Right lobe of liver (tissue), 6 donors: ENCODE data around the gene CDH4. TPM values are rescaled to one million over a fixed set of nuclear protein-coding genes. Genes with fewer than 3 reads are reported as not detected.

ENCODE experiments used
- ATAC-seq, 4 donors: fragments of 200-7000 bp; cut with Tn5 transposase; one replicate each; pipeline ENCODE4 v1.9.1; 2020; ENCODE audit warnings: mild to moderate bottlenecking in 4 of 4, moderate library complexity in 4 of 4
- DNase-seq, 3 donors: peaks; one replicate each; pipeline ENCODE4 v3.0.0-alpha.2; 2020
- H3K27ac ChIP-seq, 3 donors: fragments of 200-600 bp; one replicate each; pipeline ENCODE4 v1.8.0; 2022
- H3K27me3 ChIP-seq, 2 donors: fragments of 200-600 bp; one replicate each; pipeline ENCODE4 v1.8.0; 2022
- H3K36me3 ChIP-seq, 4 donors: fragments of 200-600 bp; sonication (generic) in 1 of 4; one replicate each; pipeline versions ENCODE4 v1.5.1 to v1.8.0; 2017 to 2022; ENCODE audit warnings: control low read depth in 1 of 4
- H3K4me1 ChIP-seq, 4 donors: fragments of 200-600 bp; sonication (generic) in 1 of 4; one replicate each; pipeline versions ENCODE4 v1.5.1 to v1.8.0; 2017 to 2022; ENCODE audit warnings: control low read depth in 1 of 4
- H3K4me3 ChIP-seq, 3 donors: fragments of 200-600 bp; one replicate each; pipeline ENCODE4 v1.8.0; 2022
- H3K9me3 ChIP-seq, 4 donors: fragments of 200-600 bp; sonication (generic) in 1 of 4; one replicate each; pipeline versions ENCODE4 v1.5.1 to v1.8.0; 2017 to 2022; ENCODE audit warnings: control low read depth in 1 of 4
- CTCF ChIP-seq, 4 donors: fragments of 200-600 bp in 3 of 4; fragments of 450-650 bp in 1 of 4; IDR thresholded peaks; one replicate each; pipeline versions ENCODE4 v1.5.1 to v1.8.0; 2016 to 2022; ENCODE audit warnings: antibody characterized with exemption in 4 of 4, mild to moderate bottlenecking in 2 of 4
- POLR2A ChIP-seq: fragments of 450-650 bp; IDR thresholded peaks from one replicate; pipeline ENCODE4 v1.6.1; 2017; ENCODE audit warnings: antibody characterized with exemption, mild to moderate bottlenecking
- WGBS: methylation state at CpG from one replicate; pipeline ENCODE4 v1.1.6; 2018; ENCODE audit warnings: low coverage, low lambda C conversion rate; ENCODE audit not compliant: insufficient coverage; ENCODE audit errors: missing lambda C conversion rate; 5-methylcytosine and 5-hydroxymethylcytosine counted together
- intact Hi-C, 2 donors: fragments of 100-400 bp; cut with DNase I; formaldehyde crosslinking; loops; one replicate each; pipeline versions ENCODE4 v1.11.2 to v1.14.1; 2022
- total RNA-seq, 6 experiments: library from RNA; depleted of rRNA in 2 of 6; stranded (reverse); fragments of >200 nt in 2 of 6; fragmentation: NEBNext Ultra II Directional in 3 of 6; extraction: Animal tissue kit (Norgen Biotek cat#: 25700) in 3 of 6; gene quantifications; one replicate each; pipeline versions ENCODE4 v1.1.0 to v1.2.4, GENCODE V29; 2016 to 2023
- donor health status: DM: no; HTN: yes; CAD: no.
- donor health status: DM: no; HTN: no; CAD: no.
- donor health status: DM: no; HTN: no; CAD: no.
- donor health status: DM: no; HTN: yes; CAD: no.
- donor health status: DM: no; HTN: yes; CAD: no.

The CDH4 gene
- total RNA-seq, 6 experiments from 2014 or later, result 0.02 to 0.14 (median 0.09) TPM; not detected in 3

- no peaks in the 10 kb centered on the region for H3K9me3 ChIP-seq
- peak in 1 of 3 donors; percentile 30 for DNase-seq
- no peaks in the 10 kb centered on the region for H3K27me3 ChIP-seq
- intact Hi-C loops, result no loop called here
- H3K36me3 ChIP-seq, result no peaks in the 10 kb centered on the region
- no peak for ATAC-seq
- 58% methylated on average over 3 of the region's 11 CpGs for WGBS
- TF ChIP-seq CTCF (IDR thresholded peaks at IDR 0.05) (no peak), POLR2A (no peak)
- H3K4me3 ChIP-seq, result no peak overlapping the region
- H3K27ac ChIP-seq, result no peak overlapping the region
- H3K4me1 ChIP-seq, result no peaks in the 10 kb centered on the region
Observed at GRCh38 chr20:61846741-61847419, 594.8 kb downstream of the CDH4 start.

GRCh38 chr20:61847420-61847748, 595.3 kb downstream of the CDH4 start:
- H3K9me3 ChIP-seq, result no peaks in the 10 kb centered on the region
- H3K36me3 ChIP-seq, result no peaks in the 10 kb centered on the region
- H3K27me3 ChIP-seq, result no peaks in the 10 kb centered on the region
- 62% methylated on average over 10 of the region's 10 CpGs for WGBS
- ATAC-seq (no peak), DNase-seq (no peak)
- no peak overlapping the region for H3K4me3 ChIP-seq
- no peaks in the 10 kb centered on the region for H3K4me1 ChIP-seq
- no peak for TF ChIP-seq POLR2A
- TF ChIP-seq CTCF (IDR thresholded peaks at IDR 0.05), result no peak
- no peak overlapping the region for H3K27ac ChIP-seq
- intact Hi-C loops, result no loop called here

- TF ChIP-seq CTCF (IDR thresholded peaks at IDR 0.05) (no peak), POLR2A (no peak)
- 80% methylated on average over 1 of the region's 7 CpGs for WGBS
- no peak overlapping the region for H3K4me3 ChIP-seq
- no peak overlapping the region for H3K27ac ChIP-seq
- peak in 1 of 3 donors; percentile 34 for DNase-seq
- ATAC-seq, result no peak
- H3K4me1 ChIP-seq, result no peaks in the 10 kb centered on the region
- H3K36me3 ChIP-seq, result no peaks in the 10 kb centered on the region
- H3K27me3 ChIP-seq, result no peaks in the 10 kb centered on the region
- H3K9me3 ChIP-seq, result no peaks in the 10 kb centered on the region
- intact Hi-C loops, result no loop called here
Observed at GRCh38 chr20:61847986-61848385, 595.9 kb downstream of the CDH4 start.

- Histone ChIP-seq H3K36me3 (no peaks in the 10 kb centered on the region), H3K27me3 (no peaks in the 10 kb centered on the region), H3K4me1 (no peaks in the 10 kb centered on the region), H3K4me3 (no peak overlapping the region), H3K9me3 (no peaks in the 10 kb centered on the region), H3K27ac (no peak overlapping the region)
- ATAC-seq (no peak), DNase-seq (peak in 1 of 3 donors; percentile 18)
- 47% methylated on average over 2 of the region's 4 CpGs for WGBS
- intact Hi-C loops, result no loop called here
- TF ChIP-seq POLR2A, result no peak
- TF ChIP-seq CTCF (IDR thresholded peaks at IDR 0.05), result no peak
Observed at GRCh38 chr20:61848851-61849250, 596.8 kb downstream of the CDH4 start.
